OCI-LY1 (cell line): ENCODE measurements around the gene SLC25A28.

Experiments
- H2AFZ ChIP-seq: fragments of 200-600 bp; sonication (generic), shearing (Covaris generic); 2 replicates; pipeline ENCODE4 v1.6.0; 2014; ENCODE audit warnings: antibody characterized with exemption, mild to moderate bottlenecking, low read length
- H3F3A ChIP-seq: fragments of 200-600 bp; sonication (generic), shearing (Covaris generic); 2 replicates; pipeline ENCODE4 v1.6.0; 2014; ENCODE audit warnings: mild to moderate bottlenecking, antibody characterized with exemption, low read length, moderate library complexity; ENCODE audit not compliant: insufficient read depth
- H3K27ac ChIP-seq: fragments of 200-600 bp; sonication (generic); 2 replicates; pipeline ENCODE4 v1.5.1; 2014; ENCODE audit warnings: low read length, mixed run types, mild to moderate bottlenecking, low read depth; ENCODE audit not compliant: poor library complexity, severe bottlenecking
- H3K27me3 ChIP-seq: fragments of 200-600 bp; sonication (generic); 2 replicates; pipeline ENCODE4 v1.6.0; 2014; ENCODE audit warnings: antibody characterized with exemption, mild to moderate bottlenecking, low read length, moderate library complexity; ENCODE audit not compliant: insufficient read depth
- H3K36me3 ChIP-seq: fragments of 200-600 bp; sonication (generic); 2 replicates; pipeline ENCODE4 v1.6.1; 2014; ENCODE audit warnings: mild to moderate bottlenecking, antibody characterized with exemption, low read length, moderate library complexity, mixed read lengths; ENCODE audit not compliant: insufficient read depth
- H3K4me1 ChIP-seq: fragments of 200-600 bp; sonication (generic); 2 replicates; pipeline ENCODE4 v1.5.1; 2014; ENCODE audit warnings: mild to moderate bottlenecking, low read length, moderate library complexity; ENCODE audit not compliant: insufficient read depth, severe bottlenecking
- H3K4me2 ChIP-seq: fragments of 200-600 bp; sonication (generic), shearing (Covaris generic); 2 replicates; pipeline ENCODE4 v1.6.1; 2014; ENCODE audit warnings: low read length
- H3K4me3 ChIP-seq: fragments of 200-600 bp; sonication (generic); 2 replicates; pipeline ENCODE4 v1.5.1; 2014; ENCODE audit warnings: low read length, low read depth, mild to moderate bottlenecking, mixed read lengths; ENCODE audit not compliant: poor library complexity, severe bottlenecking
- H3K79me2 ChIP-seq: fragments of 200-600 bp; shearing (Covaris generic); 2 replicates; pipeline ENCODE4 v1.6.1; 2016; ENCODE audit warnings: mixed run types, low read length, mixed read lengths; ENCODE audit not compliant: insufficient read depth
- H3K9ac ChIP-seq: fragments of 200-600 bp; sonication (generic), shearing (Covaris generic); 2 replicates; pipeline ENCODE4 v1.6.1; 2014; ENCODE audit warnings: mild to moderate bottlenecking, low read length, mixed read lengths
- H3K9me2 ChIP-seq: fragments of 200-600 bp; sonication (generic), shearing (Covaris generic); 2 replicates; pipeline ENCODE4 v1.6.1; 2014; ENCODE audit warnings: low read depth, mild to moderate bottlenecking, low read length, mixed read lengths
- H3K9me3 ChIP-seq: fragments of 200-600 bp; shearing (Covaris generic); 2 replicates; pipeline ENCODE4 v1.6.1; 2014; ENCODE audit warnings: low read length, mixed read lengths
- H4K20me1 ChIP-seq: fragments of 200-600 bp; sonication (generic), shearing (Covaris generic); 2 replicates; pipeline ENCODE4 v1.6.0; 2016; ENCODE audit warnings: mild to moderate bottlenecking, low read length; ENCODE audit not compliant: insufficient read depth
- EZH2 ChIP-seq: fragments of 200-600 bp; sonication (generic), shearing (Covaris generic); IDR thresholded peaks from 2 replicates; pipeline ENCODE4 v1.8.0; 2017; ENCODE audit warnings: borderline replicate concordance, mixed run types, mild to moderate bottlenecking, antibody characterized with exemption, low read length, moderate library complexity, mixed read lengths
- TF ChIP-seq, protein P1 (sequence below): fragments of 200-600 bp; sonication (generic), shearing (Covaris generic); IDR thresholded peaks from 2 replicates; pipeline ENCODE4 v1.5.1; 2017; ENCODE audit warnings: mild to moderate bottlenecking, antibody characterized with exemption, low read length, moderate library complexity, mixed read lengths

The SLC25A28 gene

DNA sequence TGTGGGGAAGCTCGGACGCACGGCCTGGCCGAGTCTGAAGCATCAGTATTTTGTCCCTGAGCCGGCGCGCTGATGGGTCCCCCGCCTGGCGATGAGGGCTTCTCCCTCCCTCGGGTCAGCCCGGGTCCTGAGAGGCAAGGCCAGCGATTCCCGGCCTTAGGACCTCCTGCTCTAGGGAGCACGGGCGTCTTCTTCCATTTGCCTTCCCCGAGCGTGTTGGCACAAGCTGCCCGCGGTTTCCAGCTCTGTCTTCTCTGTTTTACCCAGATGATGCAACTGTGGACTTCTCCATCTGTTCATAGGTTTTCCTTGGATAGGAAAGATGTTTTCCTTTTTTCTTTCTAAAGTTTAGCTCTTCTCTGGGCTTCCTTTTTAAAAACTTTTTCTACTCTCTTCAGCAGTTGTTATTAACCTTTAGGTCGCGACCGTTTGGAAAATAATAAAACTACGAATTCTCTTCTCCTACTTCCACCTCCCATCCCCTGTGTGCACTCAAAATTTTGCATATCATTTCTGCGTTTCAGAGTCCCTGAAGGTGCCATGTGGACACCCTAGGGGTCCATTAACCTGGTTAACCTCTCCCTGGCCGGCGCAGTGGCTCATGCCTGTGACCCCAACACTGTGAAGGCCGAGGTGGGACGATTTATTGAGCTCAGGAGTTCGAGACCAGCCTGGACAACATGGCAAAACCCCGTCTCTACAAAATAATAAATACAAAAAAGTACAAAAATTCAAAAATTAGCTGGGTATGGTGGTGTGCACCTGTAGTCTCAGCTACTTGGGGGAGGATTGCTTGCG, 1.4 kb upstream of the SLC25A28 start:
- Histone ChIP-seq H3K9me3 (no peaks in the 10 kb centered on the region), H3K9me2 (no peaks in the 10 kb centered on the region), H3K4me2 (peak overlapping the region; percentile 76), H3K9ac (peak overlapping the region; percentile 85), H3K27me3 (no peaks in the 10 kb centered on the region), H3K4me3 (peak overlapping the region; percentile 70), H3K79me2 (peaks cover 13% of the 10 kb centered on the region), H3F3A (no peaks in the 10 kb centered on the region), H4K20me1 (no peaks in the 10 kb centered on the region), H3K4me1 (peaks cover 29% of the 10 kb centered on the region), H3K27ac (peak overlapping the region; percentile 58), H3K36me3 (no peaks in the 10 kb centered on the region), H2AFZ (no peak overlapping the region)
- no peak for TF ChIP-seq EZH2
- TF ChIP-seq, protein P1, sequence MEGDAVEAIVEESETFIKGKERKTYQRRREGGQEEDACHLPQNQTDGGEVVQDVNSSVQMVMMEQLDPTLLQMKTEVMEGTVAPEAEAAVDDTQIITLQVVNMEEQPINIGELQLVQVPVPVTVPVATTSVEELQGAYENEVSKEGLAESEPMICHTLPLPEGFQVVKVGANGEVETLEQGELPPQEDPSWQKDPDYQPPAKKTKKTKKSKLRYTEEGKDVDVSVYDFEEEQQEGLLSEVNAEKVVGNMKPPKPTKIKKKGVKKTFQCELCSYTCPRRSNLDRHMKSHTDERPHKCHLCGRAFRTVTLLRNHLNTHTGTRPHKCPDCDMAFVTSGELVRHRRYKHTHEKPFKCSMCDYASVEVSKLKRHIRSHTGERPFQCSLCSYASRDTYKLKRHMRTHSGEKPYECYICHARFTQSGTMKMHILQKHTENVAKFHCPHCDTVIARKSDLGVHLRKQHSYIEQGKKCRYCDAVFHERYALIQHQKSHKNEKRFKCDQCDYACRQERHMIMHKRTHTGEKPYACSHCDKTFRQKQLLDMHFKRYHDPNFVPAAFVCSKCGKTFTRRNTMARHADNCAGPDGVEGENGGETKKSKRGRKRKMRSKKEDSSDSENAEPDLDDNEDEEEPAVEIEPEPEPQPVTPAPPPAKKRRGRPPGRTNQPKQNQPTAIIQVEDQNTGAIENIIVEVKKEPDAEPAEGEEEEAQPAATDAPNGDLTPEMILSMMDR = no peak

DNA sequence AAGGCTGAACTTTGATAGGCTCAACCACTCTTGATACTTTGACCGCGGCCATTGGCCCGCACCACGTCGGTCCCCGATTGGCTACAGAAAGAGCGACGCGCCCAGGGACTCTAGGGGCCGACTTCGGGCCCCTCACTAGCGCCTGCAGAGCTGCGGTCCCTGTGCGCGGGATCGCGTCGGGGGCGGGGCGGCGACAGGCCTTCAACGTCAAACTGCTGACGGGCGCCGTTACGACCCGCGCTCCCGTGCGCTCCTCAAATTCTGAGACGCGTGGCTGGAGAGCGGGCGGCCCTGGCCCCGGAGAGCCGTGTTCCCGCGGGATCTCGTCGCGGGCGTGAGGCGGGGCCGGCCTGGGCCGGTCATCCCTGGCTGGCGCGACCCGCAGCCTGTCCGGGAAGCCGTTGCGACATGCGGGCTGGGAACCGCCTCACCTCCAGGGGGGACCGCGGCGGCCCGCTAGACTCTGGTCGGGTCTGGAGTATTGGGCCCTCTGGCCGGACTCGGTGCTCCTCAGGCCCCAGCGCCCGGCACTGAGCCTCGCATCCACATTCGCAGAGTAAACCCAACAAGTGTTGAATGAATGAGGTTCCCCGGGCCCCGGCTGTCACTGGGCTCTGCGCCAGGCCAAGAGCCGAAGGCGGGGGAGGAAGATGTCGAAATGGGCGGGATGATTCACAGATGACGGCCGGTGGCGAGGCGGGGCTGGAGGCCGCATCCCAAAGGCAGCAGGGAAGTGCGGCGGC, 643 bp upstream of the SLC25A28 start:
- H3K4me3 ChIP-seq = peak overlapping the region; percentile 70
- peaks cover 29% of the 10 kb centered on the region for H3K4me1 ChIP-seq
- no peaks in the 10 kb centered on the region for H3K36me3 ChIP-seq
- H3K79me2 ChIP-seq = peaks cover 13% of the 10 kb centered on the region
- H3K4me2 ChIP-seq = peak overlapping the region; percentile 76
- no peaks in the 10 kb centered on the region for H3F3A ChIP-seq
- no peaks in the 10 kb centered on the region for H3K27me3 ChIP-seq
- H2AFZ ChIP-seq = no peak overlapping the region
- peak overlapping the region; percentile 85 for H3K9ac ChIP-seq
- H3K9me2 ChIP-seq = no peaks in the 10 kb centered on the region
- H3K27ac ChIP-seq = peak overlapping the region; percentile 58
- H4K20me1 ChIP-seq = no peaks in the 10 kb centered on the region
- no peaks in the 10 kb centered on the region for H3K9me3 ChIP-seq
- no peak for TF ChIP-seq EZH2
- TF ChIP-seq, protein P1 = no peak

DNA sequence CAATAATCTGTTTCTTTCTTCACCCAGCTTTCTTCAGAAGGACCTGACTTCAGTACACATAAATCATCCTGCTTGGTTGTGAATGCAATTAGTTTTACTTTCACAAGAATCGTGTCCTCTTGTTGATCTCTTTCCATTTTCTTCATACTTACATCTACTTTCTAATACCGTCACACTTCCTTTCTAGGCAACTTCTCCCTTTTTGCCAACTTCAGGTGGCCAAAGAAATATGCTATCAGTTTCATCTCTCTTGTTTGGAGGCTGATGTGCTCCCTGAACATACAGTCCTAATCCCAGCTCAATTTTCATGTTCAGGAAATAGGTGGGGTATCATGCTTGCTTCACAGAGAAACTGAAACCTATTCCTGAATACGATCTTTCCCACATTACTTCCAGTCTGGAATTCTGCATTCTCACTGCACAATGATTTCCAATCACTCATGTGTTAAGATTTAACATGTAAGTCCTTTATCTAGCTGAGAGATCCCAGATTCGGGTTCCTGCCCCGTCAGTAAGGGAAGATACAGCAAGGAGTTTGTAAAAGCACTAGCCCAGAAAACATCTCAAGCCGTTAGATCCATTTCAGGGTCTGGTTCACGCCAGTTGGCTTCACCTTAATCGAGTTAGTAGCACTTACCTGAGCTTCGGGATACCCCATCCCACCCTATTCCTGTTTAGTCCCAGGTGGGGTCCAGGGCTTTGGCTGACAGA, 994 bp downstream of the SLC25A28 start:
- Histone ChIP-seq H3K36me3 (no peaks in the 10 kb centered on the region), H3K4me3 (peak overlapping the region; percentile 96)

More for the DNA sequence above, 994 bp downstream of the SLC25A28 start:
- Histone ChIP-seq H3K4me1 (peaks cover 29% of the 10 kb centered on the region), H2AFZ (no peak overlapping the region), H4K20me1 (no peaks in the 10 kb centered on the region), H3K79me2 (peaks cover 13% of the 10 kb centered on the region), H3K9ac (peak overlapping the region; percentile 95), H3K27me3 (no peaks in the 10 kb centered on the region), H3F3A (no peaks in the 10 kb centered on the region), H3K27ac (peak overlapping the region; percentile 10), H3K4me2 (peak overlapping the region; percentile 81), H3K9me2 (no peaks in the 10 kb centered on the region), H3K9me3 (no peaks in the 10 kb centered on the region)
- TF ChIP-seq, protein P1 = no peak
- no peak for TF ChIP-seq EZH2
